HG02970 (cell line): ENCODE results near the gene CENPO.
"Not testable (repeated sequence)": the region's sequence is repeated elsewhere in the genome, so short reads cannot be mapped to it uniquely, and the experiment has no call there.

Source experiments
- ATAC-seq: cut with Tn5 transposase; IDR thresholded peaks from one replicate; pipeline ENCODE4 v1.9.1; 2021; ENCODE audit warnings: mild to moderate bottlenecking, moderate library complexity, moderate number of reproducible peaks; ENCODE audit not compliant: unreplicated experiment, low FRiP score

Gene CENPO

GRCh38 chr2:24833821-24834732 lies 40.9 kb downstream of the CENPO start:
- no peak for ATAC-seq

GRCh38 chr2:24834733-24835395 lies 41.6 kb downstream of the CENPO start:
- no peak for ATAC-seq

GRCh38 chr2:24835411-24835810 lies 42.2 kb downstream of the CENPO start:
- ATAC-seq: not testable (repeated sequence)

- no peak for ATAC-seq
Measured at GRCh38 chr2:24836206-24836605, 43.0 kb downstream of the CENPO start.

- no peak for ATAC-seq
Measured at GRCh38 chr2:24836706-24837105, 43.5 kb downstream of the CENPO start.

DNA sequence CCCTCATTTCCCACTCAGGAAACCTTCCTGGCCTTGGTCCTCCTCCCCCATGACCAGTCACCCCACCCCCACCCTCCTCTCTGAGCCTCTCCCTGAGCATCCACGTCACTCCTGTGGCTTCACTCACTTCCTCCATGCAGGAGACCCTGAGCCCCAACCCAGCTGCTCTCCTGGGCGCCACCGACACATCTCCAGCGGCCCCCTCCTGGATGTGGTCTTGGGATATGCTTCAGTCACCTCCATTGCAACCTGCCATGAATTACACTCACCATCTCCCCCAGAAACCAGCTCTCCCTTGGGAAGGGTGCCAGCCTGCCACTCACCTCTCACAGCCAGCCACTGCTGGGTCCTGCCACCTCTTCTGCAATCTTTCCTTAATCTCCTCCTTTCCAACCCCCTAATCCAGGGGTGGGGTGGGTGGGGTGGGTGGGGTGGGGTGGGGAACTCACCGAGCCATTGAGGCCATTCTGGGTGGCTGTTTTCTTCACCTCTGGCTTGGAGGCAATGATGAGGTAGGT lies 44.8 kb downstream of the CENPO start:
- ATAC-seq: no peak

DNA sequence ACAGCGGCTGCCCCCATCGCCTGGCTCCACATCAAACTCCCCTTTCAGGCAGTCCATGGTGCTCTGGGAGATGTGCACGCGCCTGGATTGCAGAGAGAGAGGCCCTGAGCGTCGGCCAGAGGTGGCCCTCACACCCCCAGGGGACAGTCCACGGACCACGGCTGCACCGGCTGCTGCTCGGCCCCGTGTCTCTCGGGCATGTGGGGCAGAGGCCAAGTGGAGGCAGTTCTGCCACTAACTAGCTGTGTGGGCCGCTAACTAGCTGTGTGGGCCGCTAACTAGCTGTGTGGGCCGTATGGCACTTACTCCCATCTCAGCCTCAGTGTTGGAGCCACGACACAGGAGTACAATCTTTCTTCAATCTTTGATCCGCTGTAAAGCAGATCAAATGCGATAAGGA lies 45.3 kb downstream of the CENPO start:
- no peak for ATAC-seq

DNA sequence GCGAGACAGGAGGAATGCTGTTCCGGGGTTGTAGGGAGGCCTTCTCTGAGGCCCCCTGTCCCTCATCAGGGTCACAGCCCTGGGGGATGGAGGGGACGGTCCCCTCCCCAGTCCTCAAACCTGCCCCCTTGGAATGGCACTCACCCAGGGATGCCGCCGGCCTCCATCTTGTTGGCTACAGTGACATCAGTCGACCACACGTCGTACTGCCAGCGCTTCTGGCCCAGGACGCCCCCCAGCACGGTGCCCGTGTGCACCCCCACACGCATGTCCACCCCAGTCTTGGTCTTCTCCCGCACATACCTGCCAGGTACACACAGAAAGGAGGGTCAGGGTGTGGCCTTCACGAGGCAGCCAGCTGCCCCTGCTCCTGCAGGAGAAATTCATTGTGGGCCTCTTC lies 46.5 kb downstream of the CENPO start:
- ATAC-seq: no peak

DNA sequence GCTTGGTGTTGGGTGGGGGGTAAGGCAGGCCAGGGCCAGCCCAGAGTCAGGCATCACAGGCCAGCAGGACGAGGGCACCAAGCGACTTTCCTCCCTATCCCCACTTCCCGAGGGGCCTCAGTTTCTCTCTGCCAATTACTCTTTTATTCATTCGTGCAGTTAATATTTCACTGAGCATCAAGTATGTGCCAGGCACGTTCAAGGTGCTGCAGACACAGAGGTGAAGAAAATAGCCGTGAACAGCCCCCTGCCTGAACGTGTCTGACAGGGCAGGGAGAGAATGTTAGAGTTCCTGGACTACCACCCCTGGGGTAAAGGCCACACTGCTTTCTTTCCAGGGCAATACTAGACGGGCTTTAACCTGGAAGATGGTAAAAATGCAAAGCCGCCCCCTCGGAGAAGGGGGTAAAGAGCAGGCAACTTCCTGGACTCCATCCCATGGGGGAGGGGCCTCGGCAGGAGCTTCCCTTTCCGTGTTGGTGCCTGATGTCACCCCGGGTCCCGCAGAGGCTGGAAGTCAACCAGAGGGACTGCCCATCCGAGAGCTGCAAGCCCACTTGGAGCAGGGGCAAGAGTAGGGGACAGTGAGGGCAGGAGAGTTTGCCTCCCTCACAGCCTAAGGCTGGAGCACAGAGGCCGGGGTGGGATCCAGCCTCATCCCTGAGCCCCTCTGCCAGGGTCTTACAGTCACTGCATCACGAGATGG lies 47.1 kb downstream of the CENPO start:
- no peak for ATAC-seq

GRCh38 chr2:24840962-24841945 lies 48.0 kb downstream of the CENPO start:
- ATAC-seq: no peak

DNA sequence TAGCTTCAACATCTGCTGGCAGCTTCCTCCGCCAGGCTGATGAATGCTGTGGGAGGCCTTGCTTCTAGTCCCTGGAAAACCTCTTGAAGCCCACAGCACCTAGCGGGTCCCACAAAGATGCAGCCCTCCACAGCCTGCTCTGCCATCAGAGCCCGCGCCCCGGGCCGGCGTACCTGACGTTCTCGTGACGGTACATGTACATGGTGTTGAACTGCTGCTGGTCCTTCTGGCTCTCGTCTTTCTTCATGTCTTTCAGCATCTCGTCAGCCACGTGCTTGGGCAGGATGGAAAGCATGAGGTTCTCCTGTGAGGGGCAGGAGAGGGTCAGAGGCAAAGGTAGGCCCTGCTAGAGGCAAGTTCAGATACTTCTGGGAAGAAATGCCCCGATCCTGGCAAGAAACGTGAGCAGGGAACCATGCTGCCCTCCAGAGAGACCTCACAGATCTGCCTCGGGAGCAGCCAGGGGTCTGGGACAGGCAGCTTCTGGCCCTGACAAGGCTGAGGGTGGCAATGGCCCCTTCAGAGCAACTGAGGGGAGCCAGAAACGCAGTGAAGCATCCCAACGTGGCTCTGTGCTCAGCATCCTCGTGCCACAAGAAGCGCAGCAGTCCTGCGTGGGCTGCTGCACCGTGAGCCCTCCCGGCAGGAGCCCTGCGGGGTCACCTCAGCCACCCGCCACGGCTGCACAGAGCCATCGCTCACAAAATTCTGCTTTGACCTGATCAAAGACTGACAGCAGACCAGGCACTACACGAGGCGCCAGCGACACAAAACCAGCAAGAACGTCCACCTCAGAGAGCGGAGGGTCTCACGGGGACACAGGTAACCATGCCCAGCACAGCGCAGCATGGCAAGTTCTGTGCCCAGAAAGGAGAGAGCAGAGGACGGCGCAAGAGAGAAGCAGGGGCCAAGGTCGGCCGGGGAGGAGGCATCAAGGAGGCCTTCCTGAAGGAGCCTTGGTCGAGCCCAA lies 49.1 kb downstream of the CENPO start:
- ATAC-seq: no peak

- ATAC-seq: no peak
Measured at GRCh38 chr2:24843330-24843860, 50.2 kb downstream of the CENPO start.

- no peak for ATAC-seq
Measured at GRCh38 chr2:24844023-24844685, 50.9 kb downstream of the CENPO start.

DNA sequence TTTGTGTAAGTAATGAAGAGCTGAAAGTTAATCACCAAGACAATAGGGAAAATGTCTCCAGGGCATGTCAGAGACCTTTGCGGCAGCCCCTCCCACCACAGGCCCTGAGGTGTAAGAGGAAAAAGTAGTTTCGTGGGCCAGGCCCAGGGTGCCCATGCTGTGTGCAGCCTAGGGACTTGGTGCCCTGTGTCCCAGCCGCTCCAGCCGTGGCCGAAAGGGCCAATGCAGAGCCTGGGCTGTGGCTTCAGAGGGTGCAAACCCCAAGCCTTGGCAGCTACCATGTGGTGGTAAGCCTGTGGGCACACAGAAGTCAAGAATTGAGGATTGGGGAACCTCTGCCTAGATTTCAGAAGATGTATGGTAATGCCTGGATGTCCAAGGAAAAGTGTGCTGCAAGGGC lies 52.5 kb downstream of the CENPO start:
- no peak for ATAC-seq

GRCh38 chr2:24850944-24851343 lies 57.7 kb downstream of the CENPO start:
- no peak for ATAC-seq

DNA sequence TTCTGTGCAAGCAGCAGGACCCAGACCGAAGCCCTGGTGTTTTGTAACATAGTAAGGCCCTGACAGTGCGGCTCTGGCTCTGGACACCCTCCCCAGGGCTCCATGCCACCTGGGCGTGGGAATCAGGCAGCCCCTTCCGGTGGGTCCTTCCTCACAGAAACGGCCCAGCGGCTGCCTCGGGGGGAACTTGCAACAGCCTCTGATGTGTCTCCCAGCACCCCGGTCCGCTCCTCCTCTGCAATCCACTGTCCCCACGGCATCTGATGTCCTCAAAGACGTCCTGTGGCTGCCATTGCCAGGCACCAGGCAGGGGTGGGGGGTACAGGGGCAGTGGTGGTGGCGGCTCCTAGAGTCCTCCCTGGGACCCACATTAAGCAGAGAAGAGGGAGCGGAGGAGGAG lies 58.8 kb downstream of the CENPO start:
- no peak for ATAC-seq

- no peak for ATAC-seq
Measured at GRCh38 chr2:24852431-24853020, 59.3 kb downstream of the CENPO start.

- ATAC-seq: no peak
Measured at GRCh38 chr2:24853046-24853445, 59.8 kb downstream of the CENPO start.
